Ovary (tissue), 3 donors: ENCODE measurements around the gene BIN2.

Experiments used
- EP300 ChIP-seq: sonication (generic); formaldehyde crosslinking; IDR thresholded peaks from one replicate; pipeline ENCODE4 v1.6.1; 2017; ENCODE audit warnings: antibody characterized with exemption
- TF ChIP-seq, protein P1 (sequence below), 3 donors: fragments of 450-650 bp in 2 of 3; fragments of 200-600 bp in 1 of 3; IDR thresholded peaks; one replicate each; pipeline versions ENCODE4 v1.5.1 to v1.8.0; 2016 to 2022; ENCODE audit warnings: antibody characterized with exemption in 3 of 3, mild to moderate bottlenecking in 1 of 3
- donor health status: DM: no; HTN: no; CAD: no.

DNA sequence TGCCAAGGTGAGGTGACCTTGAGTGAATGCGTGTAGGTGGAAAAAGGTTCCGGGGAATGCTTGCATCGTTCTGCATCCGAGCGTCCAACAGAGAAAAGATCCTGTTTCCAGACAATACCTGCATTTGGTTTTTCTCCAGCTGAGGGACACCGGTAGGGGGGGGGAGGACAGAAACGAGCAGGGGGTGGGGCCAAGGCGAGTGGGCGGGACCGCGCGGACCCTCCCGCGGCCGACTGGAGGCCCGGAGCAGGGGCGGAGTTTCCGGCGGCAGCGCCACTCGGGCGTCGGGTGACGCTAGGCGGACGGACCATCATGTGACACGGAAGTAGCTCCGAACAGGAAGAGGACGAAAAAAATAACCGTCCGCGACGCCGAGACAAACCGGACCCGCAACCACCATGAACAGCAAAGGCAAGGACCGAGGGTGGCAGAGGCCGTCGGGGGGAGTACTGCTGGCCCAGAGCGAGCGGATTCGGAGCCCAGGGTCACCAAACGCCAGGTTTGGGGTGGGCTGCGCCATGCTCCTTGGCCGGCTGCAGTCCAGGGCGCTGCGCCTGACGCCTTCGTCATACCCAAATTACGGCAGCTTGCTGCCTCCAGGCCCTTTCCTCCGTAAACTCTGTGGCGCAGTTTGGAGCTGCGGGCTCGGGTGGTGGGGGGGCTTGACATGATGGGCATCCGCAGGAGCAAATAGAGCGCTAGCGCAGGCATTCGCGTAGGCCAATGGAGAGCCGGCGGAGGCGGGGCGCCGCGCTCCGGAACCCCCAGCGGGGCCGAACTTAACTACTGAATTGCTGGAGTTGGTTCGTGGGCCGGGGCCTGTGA, 85.3 kb downstream of the BIN2 start, which contains the start of gene DAZAP2:
- TF ChIP-seq, protein P1, sequence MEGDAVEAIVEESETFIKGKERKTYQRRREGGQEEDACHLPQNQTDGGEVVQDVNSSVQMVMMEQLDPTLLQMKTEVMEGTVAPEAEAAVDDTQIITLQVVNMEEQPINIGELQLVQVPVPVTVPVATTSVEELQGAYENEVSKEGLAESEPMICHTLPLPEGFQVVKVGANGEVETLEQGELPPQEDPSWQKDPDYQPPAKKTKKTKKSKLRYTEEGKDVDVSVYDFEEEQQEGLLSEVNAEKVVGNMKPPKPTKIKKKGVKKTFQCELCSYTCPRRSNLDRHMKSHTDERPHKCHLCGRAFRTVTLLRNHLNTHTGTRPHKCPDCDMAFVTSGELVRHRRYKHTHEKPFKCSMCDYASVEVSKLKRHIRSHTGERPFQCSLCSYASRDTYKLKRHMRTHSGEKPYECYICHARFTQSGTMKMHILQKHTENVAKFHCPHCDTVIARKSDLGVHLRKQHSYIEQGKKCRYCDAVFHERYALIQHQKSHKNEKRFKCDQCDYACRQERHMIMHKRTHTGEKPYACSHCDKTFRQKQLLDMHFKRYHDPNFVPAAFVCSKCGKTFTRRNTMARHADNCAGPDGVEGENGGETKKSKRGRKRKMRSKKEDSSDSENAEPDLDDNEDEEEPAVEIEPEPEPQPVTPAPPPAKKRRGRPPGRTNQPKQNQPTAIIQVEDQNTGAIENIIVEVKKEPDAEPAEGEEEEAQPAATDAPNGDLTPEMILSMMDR (IDR thresholded peaks at IDR 0.05), result peak in 2 of 3 donors; percentile 10 to 37
- no peak for TF ChIP-seq EP300
